OCI-LY1 (cell line): ENCODE data around the gene GPR37L1.
A peak's percentile ranks its signal among the peaks of the same experiment; 100 is the strongest.
"Not testable (repeated sequence)": the region's sequence is repeated elsewhere in the genome, so short reads cannot be mapped to it uniquely, and the experiment has no call there.

Source experiments
- H2AFZ ChIP-seq: fragments of 200-600 bp; sonication (generic), shearing (Covaris generic); 2 replicates; pipeline ENCODE4 v1.6.0; 2014; ENCODE audit warnings: antibody characterized with exemption, mild to moderate bottlenecking, low read length
- H3F3A ChIP-seq: fragments of 200-600 bp; sonication (generic), shearing (Covaris generic); 2 replicates; pipeline ENCODE4 v1.6.0; 2014; ENCODE audit warnings: mild to moderate bottlenecking, antibody characterized with exemption, low read length, moderate library complexity; ENCODE audit not compliant: insufficient read depth
- H3K27ac ChIP-seq: fragments of 200-600 bp; sonication (generic); 2 replicates; pipeline ENCODE4 v1.5.1; 2014; ENCODE audit warnings: low read length, mixed run types, mild to moderate bottlenecking, low read depth; ENCODE audit not compliant: poor library complexity, severe bottlenecking
- H3K27me3 ChIP-seq: fragments of 200-600 bp; sonication (generic); 2 replicates; pipeline ENCODE4 v1.6.0; 2014; ENCODE audit warnings: antibody characterized with exemption, mild to moderate bottlenecking, low read length, moderate library complexity; ENCODE audit not compliant: insufficient read depth
- H3K36me3 ChIP-seq: fragments of 200-600 bp; sonication (generic); 2 replicates; pipeline ENCODE4 v1.6.1; 2014; ENCODE audit warnings: mild to moderate bottlenecking, antibody characterized with exemption, low read length, moderate library complexity, mixed read lengths; ENCODE audit not compliant: insufficient read depth
- H3K4me1 ChIP-seq: fragments of 200-600 bp; sonication (generic); 2 replicates; pipeline ENCODE4 v1.5.1; 2014; ENCODE audit warnings: mild to moderate bottlenecking, low read length, moderate library complexity; ENCODE audit not compliant: insufficient read depth, severe bottlenecking
- H3K4me2 ChIP-seq: fragments of 200-600 bp; sonication (generic), shearing (Covaris generic); 2 replicates; pipeline ENCODE4 v1.6.1; 2014; ENCODE audit warnings: low read length
- H3K4me3 ChIP-seq: fragments of 200-600 bp; sonication (generic); 2 replicates; pipeline ENCODE4 v1.5.1; 2014; ENCODE audit warnings: low read length, low read depth, mild to moderate bottlenecking, mixed read lengths; ENCODE audit not compliant: poor library complexity, severe bottlenecking
- H3K79me2 ChIP-seq: fragments of 200-600 bp; shearing (Covaris generic); 2 replicates; pipeline ENCODE4 v1.6.1; 2016; ENCODE audit warnings: mixed run types, low read length, mixed read lengths; ENCODE audit not compliant: insufficient read depth
- H3K9ac ChIP-seq: fragments of 200-600 bp; sonication (generic), shearing (Covaris generic); 2 replicates; pipeline ENCODE4 v1.6.1; 2014; ENCODE audit warnings: mild to moderate bottlenecking, low read length, mixed read lengths
- H3K9me2 ChIP-seq: fragments of 200-600 bp; sonication (generic), shearing (Covaris generic); 2 replicates; pipeline ENCODE4 v1.6.1; 2014; ENCODE audit warnings: low read depth, mild to moderate bottlenecking, low read length, mixed read lengths
- H3K9me3 ChIP-seq: fragments of 200-600 bp; shearing (Covaris generic); 2 replicates; pipeline ENCODE4 v1.6.1; 2014; ENCODE audit warnings: low read length, mixed read lengths
- H4K20me1 ChIP-seq: fragments of 200-600 bp; sonication (generic), shearing (Covaris generic); 2 replicates; pipeline ENCODE4 v1.6.0; 2016; ENCODE audit warnings: mild to moderate bottlenecking, low read length; ENCODE audit not compliant: insufficient read depth
- CTCF ChIP-seq: fragments of 200-600 bp; sonication (generic), shearing (Covaris generic); IDR thresholded peaks from 2 replicates; pipeline ENCODE4 v1.5.1; 2017; ENCODE audit warnings: mild to moderate bottlenecking, antibody characterized with exemption, low read length, moderate library complexity, mixed read lengths
- EZH2 ChIP-seq: fragments of 200-600 bp; sonication (generic), shearing (Covaris generic); IDR thresholded peaks from 2 replicates; pipeline ENCODE4 v1.8.0; 2017; ENCODE audit warnings: borderline replicate concordance, mixed run types, mild to moderate bottlenecking, antibody characterized with exemption, low read length, moderate library complexity, mixed read lengths

The GPR37L1 gene

DNA sequence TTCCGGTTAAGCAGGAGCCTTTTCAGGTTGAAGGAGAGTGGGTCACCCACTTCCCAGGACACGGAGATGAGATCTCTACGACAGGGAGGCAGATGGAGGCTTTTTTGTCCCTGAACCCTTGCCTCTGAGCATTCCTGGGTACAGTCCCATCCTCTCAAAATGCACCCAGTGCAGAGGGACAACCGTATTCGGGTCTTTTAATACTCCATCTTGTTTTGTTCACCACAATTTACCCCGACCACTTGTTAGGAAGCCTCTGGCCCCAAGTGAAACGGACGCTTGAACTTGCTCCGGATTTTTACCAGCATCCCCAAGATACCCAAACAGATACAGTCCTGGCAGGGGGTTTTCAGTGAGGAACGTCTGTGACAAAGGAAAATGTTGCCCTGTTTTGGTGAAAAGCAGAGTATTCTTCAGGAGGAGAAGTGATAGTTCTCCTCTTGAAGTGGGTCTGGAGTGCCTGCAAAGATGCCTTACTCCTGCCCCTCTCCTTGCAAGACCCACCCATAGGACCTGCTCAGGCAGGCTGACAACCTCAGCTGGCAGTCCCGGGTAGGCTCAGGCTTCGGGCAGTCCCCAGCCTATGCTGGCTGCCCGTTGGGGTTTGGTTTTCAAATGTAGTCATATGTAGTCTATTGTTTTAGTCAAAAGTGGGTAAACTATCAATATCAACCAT lies 22.5 kb downstream of the GPR37L1 start:
- H4K20me1 ChIP-seq, result no peaks in the 10 kb centered on the region
- H2AFZ ChIP-seq, result peak overlapping the region; percentile 59; the same call in 1 of the 2 replicates
- no peaks in the 10 kb centered on the region for H3K27me3 ChIP-seq
- H3K4me2 ChIP-seq, result peak overlapping the region; percentile 67
- H3K9ac ChIP-seq, result peak overlapping the region; percentile 86
- peak overlapping the region; percentile 61 for H3K27ac ChIP-seq
- TF ChIP-seq EZH2 (no peak), CTCF (no peak)
- no peaks in the 10 kb centered on the region for H3K9me2 ChIP-seq
- peaks cover 25% of the 10 kb centered on the region for H3K79me2 ChIP-seq
- peaks cover 23% of the 10 kb centered on the region for H3K4me1 ChIP-seq
- H3K9me3 ChIP-seq, result no peaks in the 10 kb centered on the region
- peaks cover 51% of the 10 kb centered on the region for H3K36me3 ChIP-seq
- no peaks in the 10 kb centered on the region for H3F3A ChIP-seq
- H3K4me3 ChIP-seq, result peak overlapping the region; percentile 77

DNA sequence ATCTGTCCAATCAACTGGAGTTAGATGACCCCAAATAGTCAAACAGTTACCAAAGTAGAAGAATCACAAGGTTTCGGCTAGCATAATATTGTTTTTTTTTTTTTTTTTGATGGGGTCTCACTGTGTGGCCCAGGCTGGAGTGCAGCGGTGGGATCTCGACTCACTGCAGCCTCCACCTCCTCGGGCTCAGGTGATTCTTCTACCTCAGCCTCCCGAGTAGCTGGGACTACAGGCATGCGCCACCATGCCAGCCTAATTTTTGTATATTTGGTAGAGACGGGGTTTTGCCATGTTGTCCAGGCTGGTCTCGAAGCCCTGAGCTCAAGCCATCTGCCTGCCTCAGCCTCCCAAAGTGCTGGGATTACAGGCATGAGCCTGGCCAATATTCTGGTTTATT lies 23.0 kb downstream of the GPR37L1 start:
- not testable (repeated sequence) for H3K9me3 ChIP-seq, H3K27me3 ChIP-seq, H4K20me1 ChIP-seq, H3K9me2 ChIP-seq, H3K4me3 ChIP-seq, H3F3A ChIP-seq, H3K27ac ChIP-seq, H3K9ac ChIP-seq, H2AFZ ChIP-seq
- Histone ChIP-seq H3K4me1 (peaks cover 23% of the 10 kb centered on the region), H3K4me2 (peak overlapping the region; percentile 67; the same call in 1 of the 2 replicates), H3K79me2 (peaks cover 22% of the 10 kb centered on the region), H3K36me3 (peaks cover 51% of the 10 kb centered on the region)

DNA sequence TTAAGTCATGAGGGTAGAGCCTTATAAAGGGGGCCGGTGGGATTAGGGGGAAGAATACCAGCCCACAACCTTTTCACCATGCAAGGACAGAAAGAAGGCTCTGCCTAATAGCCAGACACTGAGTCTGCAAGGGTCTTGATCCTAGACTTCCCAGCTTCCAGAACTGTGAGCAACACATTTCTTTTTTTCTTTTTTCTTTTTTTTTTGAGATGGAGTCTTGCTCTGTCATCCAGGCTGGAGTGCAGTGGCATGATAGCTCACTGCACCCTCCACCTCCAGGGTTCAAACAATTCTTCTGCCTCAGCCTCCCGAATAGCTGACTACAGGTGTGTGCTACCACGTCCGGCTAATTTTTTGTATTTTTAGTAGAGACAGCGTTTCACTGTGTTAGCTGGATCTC lies 23.6 kb downstream of the GPR37L1 start:
- H3K4me3 ChIP-seq, result no peak overlapping the region

More for the DNA sequence above, 23.6 kb downstream of the GPR37L1 start:
- Histone ChIP-seq H3K4me2 (no peak overlapping the region), H3K9me2 (no peaks in the 10 kb centered on the region), H4K20me1 (no peaks in the 10 kb centered on the region), H3K9ac (no peak overlapping the region), H3K36me3 (peaks cover 52% of the 10 kb centered on the region), H2AFZ (no peak overlapping the region), H3K4me1 (peaks cover 23% of the 10 kb centered on the region), H3K27me3 (no peaks in the 10 kb centered on the region), H3F3A (no peaks in the 10 kb centered on the region), H3K27ac (no peak overlapping the region), H3K9me3 (no peaks in the 10 kb centered on the region), H3K79me2 (peaks cover 17% of the 10 kb centered on the region)
- no peak for TF ChIP-seq EZH2
- TF ChIP-seq CTCF, result no peak
